NCI-H146 treated with DMSO at 0.1 percent for 48 hours (cell line): ENCODE measurements around the gene PPP1R14C.

Experiments
- DNase-seq: peaks from one replicate; lab custom pipeline; 2025; ENCODE audit not compliant: unreplicated experiment; lab: John Stamatoyannopoulos, UW

The PPP1R14C gene

DNA sequence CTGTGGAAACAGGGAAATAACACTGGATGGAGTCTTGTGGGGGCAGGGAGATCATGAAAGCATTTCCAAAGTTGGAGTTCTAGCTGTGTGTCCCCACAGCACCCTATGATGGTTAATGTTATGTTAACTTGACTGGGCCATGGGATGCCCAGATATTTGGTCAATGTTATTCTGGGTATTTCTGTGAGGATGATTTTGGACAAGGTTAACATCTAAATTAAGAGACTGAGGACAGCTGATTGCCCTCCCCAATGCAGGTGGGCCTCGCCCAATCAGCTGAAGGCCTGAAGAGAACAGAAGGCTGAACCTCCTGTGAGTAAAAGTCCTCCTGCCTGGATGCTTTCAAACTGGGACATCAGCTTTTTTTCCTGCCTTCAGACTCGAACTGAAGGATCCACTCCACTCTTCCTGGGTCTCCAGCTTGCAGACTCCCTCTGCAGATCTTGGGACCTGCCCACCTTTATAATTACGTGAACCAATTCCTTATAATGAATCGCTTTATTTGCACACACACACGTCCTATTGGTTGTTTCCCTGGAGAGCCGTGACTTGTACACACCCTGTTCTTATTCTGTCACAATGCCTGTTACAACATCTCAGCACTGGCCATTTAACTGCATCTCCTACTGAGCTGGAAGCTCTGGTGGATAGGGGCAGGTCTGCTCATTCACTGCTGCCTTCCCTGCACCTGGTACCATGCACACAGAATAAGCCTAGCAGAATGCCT is 126.4 kb downstream of the PPP1R14C start:
- DNase-seq = peak; percentile 40

DNA sequence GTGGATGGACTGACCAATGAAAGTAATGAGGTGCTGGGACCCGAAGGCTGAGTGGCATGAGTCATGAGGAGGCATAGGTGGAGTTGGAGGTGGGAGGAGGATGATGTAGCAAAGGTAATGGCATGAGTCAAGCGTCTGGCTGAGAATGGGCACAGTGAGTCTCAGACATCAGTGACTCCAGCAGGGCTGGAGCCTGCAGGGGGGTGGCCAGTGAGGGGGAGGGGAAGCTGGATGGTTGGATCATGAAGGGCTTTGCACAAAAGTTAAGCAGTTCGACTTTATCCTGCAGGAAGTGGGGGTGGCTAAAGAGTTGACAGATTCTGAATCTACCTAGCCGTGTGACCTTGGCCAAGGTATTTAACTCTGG is 127.0 kb downstream of the PPP1R14C start:
- no peak for DNase-seq

DNA sequence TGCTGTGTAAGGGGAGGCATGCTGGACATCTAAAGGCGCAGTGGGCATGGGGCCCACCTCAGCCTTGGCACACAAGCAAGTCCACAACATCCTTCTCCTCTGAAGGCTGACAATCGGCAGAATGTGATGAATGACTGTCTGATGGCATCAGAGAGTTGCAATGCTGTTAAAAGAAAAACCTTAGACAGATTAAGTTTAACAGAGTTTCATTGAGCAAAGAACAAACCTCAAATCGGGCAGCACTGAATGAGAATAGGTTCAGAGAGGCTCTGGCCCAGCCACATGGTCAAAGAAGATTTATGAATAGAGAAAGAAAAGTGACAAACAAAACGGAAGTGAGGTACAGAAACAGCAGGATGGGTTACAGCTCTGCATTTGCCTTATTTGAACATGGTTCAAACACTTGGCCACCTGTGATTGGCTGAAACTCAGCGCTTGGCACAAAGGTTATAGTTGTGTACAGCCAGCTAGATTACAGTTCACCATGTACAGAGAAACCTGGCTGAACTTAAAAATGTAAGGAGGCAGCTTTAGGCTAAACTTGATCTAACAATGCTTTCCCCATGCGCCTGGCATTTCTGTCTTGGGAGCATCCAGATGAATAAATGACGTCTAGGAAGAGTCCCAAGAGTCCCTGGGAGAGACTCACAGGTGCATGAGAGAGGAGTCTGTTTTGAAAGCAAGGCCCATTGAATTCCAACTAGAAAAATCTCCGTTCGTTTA is 127.6 kb downstream of the PPP1R14C start:
- DNase-seq = no peak

DNA sequence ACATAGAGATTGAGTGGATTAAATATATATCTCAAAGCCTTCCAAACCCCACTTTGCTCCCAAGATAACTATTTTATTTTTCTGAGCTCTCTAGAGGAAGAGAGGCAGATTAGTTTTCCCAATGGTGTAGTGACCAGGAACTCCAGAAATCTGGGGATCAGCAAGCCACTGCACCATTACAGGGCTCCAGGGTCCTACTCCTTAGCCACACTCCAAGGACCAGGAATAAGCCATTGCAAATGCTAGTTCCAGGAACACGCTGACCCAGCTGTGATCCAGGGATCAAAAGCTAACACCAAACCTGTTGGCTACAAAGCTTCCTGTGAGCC is 128.3 kb downstream of the PPP1R14C start:
- no peak for DNase-seq

DNA sequence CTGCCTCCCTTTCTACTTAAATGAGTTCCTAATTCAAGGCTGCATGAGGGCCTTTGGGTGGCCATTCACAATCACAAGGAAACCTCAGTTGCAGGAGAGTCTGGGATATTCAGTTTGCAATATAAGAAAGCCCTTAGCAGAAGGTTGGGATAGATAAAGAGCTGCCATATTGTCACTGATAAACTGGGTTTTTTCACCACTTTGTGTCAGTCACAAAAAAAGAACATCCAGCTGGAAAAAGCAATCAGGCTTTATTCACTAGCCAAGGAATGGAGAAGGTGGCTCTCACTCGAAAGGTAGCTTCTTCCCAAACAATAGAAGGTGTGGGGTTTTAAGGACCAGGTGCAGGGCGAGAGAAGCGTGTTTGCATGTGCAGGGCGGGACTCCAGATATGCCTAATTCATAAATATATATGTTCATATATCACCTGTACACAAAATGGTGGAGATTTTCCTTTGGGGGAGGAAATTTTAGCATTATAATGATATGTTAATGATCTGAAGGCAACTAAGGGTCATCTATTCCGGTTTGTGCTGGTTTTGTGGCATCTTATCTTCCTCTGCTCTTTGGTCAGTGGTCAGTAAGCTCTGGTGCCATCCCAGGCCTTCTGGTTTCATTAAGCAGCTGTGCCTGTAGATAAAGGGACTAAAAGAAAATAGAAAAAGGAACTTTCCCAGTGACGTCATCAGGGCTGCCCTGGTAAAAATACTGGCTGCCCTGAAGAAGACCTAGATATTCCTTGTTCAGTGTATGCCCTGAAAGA is 128.8 kb downstream of the PPP1R14C start:
- DNase-seq = no peak

DNA sequence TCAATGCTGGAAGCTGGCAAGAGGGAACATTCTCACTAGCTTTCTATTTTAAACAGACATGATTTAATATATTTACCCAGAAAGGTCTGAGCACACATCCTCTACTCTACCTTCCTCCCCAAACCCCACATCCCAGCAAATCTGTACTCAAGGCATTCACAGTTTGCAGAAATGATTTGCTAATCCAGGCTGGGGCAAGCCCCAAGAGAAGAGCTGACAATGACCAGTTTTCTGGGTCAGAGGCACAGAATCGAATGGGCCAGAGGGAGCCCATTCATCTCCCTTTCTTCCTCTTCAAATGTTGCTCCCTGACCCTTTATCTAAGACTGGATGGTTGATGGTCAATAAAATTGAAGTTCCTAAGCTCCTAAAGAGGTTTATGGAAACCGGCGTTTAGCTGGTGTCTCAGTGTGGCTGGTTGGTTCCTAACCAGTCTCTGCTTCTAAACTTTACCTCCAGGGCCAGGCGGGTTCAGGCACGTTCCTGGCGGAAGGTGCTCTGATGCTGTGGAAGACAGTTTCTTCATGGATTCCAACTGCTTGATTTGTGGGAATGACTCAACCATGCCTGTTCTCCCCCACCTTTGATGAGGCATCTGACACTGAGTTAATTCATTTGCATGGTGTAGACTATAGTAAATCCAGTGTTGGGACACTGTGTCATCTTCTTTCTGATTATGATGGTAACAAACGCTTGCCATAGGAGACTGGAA is 129.6 kb downstream of the PPP1R14C start:
- no peak for DNase-seq

DNA sequence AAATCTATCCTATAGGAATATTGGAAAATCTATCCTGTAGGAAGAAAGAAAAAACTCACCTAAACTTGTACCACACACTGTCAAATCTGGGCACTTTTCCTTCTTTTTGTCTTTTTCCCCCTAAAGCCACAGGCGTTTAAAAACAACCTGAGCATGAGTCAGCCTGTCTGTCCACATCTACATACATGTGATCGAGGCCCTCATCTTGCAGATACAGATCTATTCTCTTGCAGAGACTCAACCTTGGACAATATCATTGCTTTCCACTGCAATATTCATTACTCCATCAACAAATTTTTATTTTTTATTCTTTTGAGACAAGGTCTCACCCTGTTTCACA is 130.1 kb downstream of the PPP1R14C start:
- DNase-seq = no peak

DNA sequence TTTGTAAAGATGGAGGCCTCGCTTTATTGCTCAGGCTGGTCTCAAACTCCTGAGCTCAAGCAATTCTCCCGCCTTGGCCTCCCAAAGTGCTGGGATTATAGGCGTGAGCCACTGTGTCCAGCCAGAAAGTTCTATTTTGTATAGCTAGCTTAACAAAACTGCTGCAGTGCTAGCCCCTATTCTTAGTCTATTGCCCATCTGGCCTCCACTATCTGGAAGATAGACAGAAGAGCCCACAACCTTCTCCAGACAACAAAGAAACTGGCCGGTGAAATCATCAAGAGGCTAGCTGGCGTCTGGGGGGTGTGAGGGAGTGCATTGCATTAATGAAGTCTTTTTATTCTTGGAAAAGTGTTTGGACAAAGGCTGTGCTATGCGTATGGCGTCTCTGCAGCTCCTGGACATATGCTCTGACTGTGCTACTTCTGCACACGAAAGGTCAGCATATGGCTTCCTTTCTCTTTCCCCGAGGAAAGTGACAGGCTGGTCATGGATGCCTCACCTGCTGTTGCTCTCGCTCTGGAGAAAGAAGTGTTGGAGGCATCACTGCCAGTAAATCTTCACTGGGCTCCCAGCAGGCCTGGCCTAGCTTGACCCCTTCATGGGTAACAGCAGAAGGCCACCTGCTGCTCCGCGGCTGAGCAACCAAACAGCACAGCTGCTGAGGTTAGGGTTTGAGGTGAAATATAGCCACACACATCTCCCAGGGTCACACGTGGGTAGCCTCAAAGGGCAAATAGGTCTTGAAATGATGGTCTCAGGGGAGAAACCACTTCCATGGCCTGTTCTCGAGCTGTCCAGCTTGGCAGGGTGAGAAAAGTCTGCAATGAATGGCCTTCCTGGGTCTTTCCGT is 130.8 kb downstream of the PPP1R14C start:
- peak; percentile 42 for DNase-seq

DNA sequence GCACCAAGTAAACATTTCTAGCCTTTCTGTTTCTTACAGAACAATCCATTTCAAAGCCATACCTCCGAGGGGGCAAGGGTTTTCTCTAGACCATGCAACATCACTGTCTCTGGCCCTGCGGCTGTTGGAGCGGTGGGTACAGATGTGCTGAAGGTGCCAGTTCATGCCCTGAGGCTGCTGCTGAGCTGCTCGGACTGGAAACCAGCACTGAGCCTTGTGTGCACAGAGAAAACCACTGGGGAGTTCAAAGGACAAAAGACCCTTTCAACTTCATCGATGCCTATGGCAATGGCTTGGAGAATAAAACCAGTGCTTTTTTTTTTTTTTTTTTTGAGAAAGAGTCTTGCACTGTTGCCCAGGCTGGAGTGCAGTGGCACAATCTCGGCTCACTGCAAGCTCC is 132.6 kb downstream of the PPP1R14C start:
- DNase-seq = no peak

DNA sequence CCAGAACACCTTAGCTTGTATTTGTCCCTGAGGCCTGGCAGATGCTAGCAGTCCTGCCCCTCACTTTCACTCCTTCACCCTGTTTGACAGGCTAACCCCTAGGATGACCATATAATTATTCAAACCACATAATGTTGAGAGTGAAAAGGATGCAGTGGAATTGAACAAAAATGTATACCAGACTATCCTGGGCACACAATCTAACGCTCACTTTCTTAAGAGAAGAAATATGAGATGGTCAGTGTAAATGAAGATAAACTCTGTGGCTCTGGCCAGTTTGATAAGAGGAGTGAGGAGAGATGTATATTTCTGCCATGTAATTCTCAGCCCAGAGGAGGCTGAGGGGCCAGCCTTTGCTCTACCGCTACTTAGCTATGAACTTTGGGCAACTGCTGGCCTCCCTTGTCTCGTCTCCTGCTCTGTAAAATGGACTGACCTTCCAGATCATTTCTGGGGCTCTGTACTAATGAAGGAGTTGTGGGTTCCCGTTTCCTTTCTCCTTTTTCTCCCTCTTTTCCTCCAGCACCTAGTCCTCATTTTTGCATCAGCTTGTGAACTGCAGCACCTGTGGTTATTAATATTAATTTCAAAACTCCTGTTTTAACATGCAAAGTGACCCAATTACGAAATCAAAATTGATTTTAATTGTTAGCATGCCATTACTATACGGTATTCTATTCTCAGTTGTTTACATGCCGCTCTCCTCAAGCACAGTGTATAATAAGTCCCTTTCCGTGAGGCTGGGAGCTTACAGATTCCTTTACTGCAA is 133.5 kb downstream of the PPP1R14C start:
- no peak for DNase-seq

DNA sequence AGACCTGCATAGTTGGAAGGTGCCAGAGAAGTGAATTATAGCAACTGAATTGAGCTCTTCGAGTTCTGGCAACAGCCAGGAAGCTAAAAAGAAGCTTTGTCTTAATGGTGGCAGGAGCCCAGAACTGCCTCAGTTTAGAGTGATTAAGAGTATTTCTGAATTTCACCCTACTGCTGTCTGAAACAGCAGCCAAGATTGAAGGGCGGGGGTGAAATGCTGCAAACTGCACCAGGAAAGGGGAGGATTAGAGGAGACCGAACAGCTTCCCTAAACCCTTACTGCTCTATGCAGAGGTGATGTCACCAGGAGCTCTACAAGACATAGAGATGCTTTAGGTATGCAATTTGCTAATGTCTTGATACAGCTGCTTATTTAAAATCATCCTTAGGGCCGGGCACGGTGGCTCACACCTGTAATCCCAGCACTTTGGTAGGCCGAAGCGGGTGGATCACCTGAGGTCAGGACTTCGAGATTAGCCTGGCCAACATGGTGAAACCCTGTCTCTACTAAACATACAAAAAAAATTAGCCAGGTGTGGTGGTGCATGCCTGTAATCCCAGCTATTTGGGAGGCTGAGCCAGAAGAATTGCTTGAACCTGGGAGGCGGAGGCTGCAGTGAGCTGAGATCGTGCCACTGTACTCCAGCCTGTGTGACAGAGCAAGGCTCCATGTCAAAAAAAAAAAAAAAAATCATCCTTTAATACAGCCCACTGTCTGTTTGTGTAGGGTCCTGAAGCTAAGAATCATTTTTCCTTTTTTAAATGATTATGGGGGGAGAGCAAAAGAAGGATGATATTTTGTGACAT is 134.3 kb downstream of the PPP1R14C start:
- DNase-seq = no peak

DNA sequence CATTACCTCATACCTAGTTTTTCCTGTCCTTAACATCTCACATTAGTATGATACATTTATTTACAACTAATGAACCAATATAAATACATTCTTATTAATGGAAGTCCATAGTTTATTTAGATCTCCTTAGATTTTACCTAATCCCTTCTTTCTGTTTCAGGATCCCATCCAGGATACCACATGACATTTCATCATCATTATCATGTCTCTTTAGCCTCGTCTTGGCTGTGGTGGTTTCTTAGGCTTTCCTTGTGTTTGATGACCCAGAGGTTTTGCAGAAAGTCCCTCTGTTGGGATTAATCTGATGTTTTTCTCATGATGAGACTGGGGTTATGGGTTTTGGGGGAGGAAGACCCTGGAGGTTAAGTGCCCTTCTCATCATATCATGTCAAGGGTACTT is 136.7 kb downstream of the PPP1R14C start:
- DNase-seq = no peak

DNA sequence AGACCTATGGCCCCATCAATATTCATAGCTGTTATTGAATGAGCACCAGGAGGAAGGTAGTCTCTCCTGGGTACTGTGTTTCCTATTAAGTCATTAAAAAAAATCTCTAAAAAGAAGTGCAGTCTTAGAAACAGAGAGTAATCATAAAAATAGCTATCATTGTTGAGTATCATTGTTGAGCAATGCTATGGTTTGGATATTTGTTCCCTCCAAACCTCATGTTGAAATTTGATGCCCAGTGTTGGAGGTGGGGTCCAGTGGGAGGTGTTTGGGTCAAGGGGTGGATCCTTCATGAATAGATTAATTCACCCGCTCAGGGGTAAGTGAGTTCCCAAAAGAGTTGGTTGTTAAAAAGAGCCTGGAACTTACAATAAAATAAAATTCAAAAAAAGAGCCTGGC is 137.9 kb downstream of the PPP1R14C start:
- DNase-seq = no peak

DNA sequence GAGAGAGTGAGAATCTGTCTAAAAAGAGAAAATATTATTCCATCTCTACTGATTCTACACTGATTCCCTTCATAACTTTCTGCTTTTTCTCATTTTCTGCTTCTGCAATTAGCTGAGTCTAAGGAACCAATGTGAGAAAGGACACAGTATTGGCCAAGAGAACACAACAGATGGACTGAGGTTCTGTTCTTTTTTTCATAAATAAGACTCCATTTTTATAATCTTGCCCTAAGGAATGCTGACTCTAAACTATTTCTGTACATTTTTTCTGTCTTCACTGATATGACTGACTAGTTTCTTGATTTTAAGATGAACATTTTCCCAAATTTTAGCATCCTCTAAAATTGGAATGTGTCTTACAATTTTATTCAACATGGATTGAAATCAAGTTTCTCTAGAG is 138.9 kb downstream of the PPP1R14C start:
- DNase-seq = no peak

DNA sequence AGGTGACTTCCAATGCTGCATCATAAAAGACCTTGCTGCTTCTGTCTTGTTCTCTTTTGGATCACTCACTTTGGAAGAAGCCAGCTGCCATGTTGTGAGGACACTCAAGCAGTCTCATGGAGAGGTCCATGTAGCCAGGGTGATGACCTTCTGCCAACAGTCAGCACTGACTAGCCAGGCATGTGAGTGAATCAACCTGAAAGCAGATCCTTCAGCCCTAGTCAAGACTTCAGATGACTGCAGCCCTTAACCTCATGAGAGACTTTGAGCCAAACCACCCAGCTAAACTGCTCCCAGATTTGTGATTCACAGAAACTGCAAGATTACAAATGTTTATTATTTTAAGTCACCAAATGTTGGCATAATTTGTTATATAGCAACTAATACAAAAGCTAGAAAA is 140.0 kb downstream of the PPP1R14C start:
- no peak for DNase-seq

DNA sequence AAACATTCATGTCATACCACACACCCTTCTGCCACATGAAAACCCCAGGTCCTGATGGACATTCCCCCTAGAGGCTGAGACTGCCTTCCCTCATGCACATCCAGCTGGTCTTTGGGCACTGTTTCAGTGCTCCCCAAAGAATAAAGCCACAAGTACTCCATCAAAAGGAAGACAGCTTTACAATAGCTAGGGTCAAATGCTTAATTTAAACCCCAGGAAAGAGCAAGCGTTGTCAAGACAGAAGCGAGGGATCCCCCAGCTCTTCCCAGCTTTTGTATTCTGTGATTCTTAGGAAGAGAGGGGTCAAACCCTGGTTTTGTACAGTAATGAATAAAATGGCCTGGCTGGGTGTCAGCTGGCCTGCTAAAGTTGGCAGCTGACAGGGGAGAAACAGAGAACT is 143.6 kb downstream of the PPP1R14C start:
- DNase-seq = no peak

DNA sequence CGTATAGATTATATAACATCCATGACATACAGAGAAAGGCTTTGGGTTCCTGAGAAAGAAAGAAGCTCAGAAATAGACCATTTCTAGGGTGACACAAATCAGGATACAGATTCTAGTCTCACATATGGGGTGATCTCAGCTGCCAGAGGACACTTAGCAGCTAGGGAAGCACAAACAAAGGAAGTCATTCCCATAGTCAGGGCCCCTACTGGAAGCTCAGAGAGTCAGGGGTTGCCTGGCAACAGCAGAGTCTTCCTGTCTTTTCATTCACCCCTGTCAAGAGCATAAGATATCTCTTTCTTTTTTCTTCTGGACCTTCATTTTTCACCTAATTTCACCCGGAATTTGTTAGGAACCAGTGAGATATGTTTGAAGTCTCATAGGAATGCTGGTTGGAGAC is 144.1 kb downstream of the PPP1R14C start:
- no peak for DNase-seq

DNA sequence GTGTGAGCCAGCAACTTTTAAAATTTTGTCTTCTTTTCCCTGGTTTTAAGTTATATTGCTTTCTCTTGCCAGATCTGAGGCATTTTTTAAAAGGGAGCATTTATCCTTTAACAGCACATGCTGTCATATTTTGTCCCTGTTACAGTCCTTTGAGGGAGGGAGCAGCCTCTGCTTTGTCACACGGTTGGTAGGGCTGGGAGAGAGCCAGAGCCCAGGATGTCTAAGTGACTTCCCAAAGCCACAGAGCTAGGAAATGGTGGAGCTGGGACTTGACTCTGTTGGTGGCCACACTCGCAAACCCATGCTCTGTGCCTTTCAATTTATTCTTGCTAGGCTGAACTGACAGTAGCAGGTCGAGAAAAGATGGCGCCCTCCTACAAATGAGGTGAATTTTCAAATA is 145.6 kb downstream of the PPP1R14C start:
- DNase-seq = no peak

DNA sequence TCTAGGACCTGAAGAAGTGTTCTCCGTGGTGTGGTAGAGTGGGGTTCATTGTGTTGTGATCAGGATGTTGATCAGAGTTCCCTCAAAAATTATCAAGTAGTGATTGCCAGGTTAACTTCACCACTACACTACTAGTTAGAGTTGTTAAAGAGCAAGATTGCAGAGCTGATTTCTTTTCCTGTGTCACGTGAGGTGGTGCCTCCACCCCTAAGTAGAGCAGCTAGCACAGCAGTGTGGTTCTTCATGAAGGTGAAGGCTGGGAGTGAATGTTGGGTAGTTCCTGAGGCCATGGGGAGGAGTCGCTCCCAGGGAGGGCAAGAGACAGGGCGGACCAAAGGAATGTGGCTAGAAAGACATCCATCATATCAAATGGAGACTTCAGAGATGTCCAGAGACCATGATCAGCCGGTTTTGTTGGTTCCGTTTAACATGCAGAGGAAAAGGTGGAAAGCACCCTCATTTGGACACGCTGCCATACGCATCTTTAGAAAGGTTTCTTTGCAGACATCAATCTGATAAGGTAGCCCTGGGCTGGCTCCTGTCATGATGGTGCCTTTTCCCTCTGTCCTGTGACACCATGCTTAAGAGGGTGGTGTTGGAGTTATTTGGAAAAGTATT is 146.7 kb downstream of the PPP1R14C start:
- no peak for DNase-seq
